ENCODE measurements around the gene RPUSD3. TPM values are rescaled to one million over a fixed set of nuclear protein-coding genes. Genes with fewer than 3 reads are reported as not detected.
A peak's percentile ranks its signal among the peaks of the same experiment; 100 is the strongest.

The RPUSD3 gene
- total and polyA plus RNA-seq, 9 of the 15 experiments (the other 6 are each of a cell fraction or from before 2014, with no cell fraction given): 13.8 to 99.0 (median 59.3) TPM

DNA sequence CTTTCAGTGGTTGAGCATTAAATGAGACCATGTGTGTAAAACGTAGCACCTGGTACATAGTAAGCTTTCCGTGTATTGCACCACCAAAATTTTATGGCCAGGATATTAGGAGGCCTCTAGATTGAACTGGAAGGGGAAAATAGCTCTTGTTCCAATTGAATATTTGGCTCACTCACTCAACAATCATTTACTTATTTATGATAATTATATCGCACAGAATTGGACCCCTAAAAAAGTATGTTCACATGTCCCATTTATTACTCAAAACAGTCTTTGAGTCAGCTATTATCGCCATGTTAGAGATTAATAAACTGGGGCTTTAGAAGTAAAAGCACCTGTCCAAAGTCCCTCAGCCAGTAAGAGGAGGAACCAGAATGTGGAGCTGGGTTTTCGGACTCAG is 38.8 kb downstream of the RPUSD3 start:
- Histone ChIP-seq H3K27ac (ENCODE audit: extremely low read depth, low read depth, low read length) (no peak overlapping the region), H2AFZ (ENCODE audit: low read depth, low read length) (no peak overlapping the region), H3K4me3 (no peak overlapping the region), H3K9ac (ENCODE audit: insufficient read depth in 1 of 2, low read depth in 2 of 2, low read length in 2 of 2) (no peak overlapping the region), H4K20me1 (replicated peaks; ENCODE audit: control insufficient read depth, insufficient read depth, low read length) (0 out of 2 replicates have a peak, but pooled peaks cover 3% of the 10 kb centered on the region), H3K9me3 (replicated peaks; ENCODE audit: control insufficient read depth, insufficient read depth, low read depth, low read length) (no peaks in the 10 kb centered on the region), H3K9me1 (ENCODE audit: control insufficient read depth, insufficient read depth, low read length) (peaks cover 2% of the 10 kb centered on the region), H3K79me2 (ENCODE audit: control insufficient read depth, insufficient read depth, low read length) (no peaks in the 10 kb centered on the region), H3K36me3 (ENCODE audit: control insufficient read depth, insufficient read depth, low read length) (peaks cover 90% of the 10 kb centered on the region), H3K4me1 (replicated peaks in 1 of 2; ENCODE audit: control insufficient read depth in 2 of 2, insufficient read depth in 2 of 2, low read length in 2 of 2) (peaks cover 0 to 4% of the 10 kb centered on the region in 2 experiments; a peak in 2 of 5 replicates), H3K27me3 (ENCODE audit: control insufficient read depth in 2 of 2, insufficient read depth in 2 of 2, low read length in 2 of 2) (no peaks in the 10 kb centered on the region), H3K4me2 (ENCODE audit: insufficient read depth, low read length) (no peak overlapping the region)
- POLR2A ChIA-PET: interaction anchor here (0.7 to 6.7 kb wide), 8 partner anchors 10 to 60 kb away, joined by 3 to 49 read pairs (median 4); partner anchors contain the start of genes ARPC4, RPUSD3 and TADA3
- FAIRE-seq (no peak), ATAC-seq (no peak), DNase-seq (ENCODE audit: extremely low read depth in 1 of 4, low spot score in 3 of 4) (no peak)
- BruUV-seq (replicated peaks): TSS peak; percentile 9
- intact Hi-C loops (cut with micrococcal nuclease) (no loop called here), in situ Hi-C loops (cut with MboI) (no loop called here)
- 95% methylated on average over 5 of the region's 5 CpGs for WGBS (ENCODE audit: insufficient coverage, low coverage, missing lambda C conversion rate)
- CTCF ChIA-PET (ENCODE audit: low intra/inter-chr PET ratio): no interaction called here
- no peak for TF ChIP-seq NR1H2 (CRISPR knock-in tag; IDR thresholded peaks at IDR 0.05)
- TF ChIP-seq, protein P1, sequence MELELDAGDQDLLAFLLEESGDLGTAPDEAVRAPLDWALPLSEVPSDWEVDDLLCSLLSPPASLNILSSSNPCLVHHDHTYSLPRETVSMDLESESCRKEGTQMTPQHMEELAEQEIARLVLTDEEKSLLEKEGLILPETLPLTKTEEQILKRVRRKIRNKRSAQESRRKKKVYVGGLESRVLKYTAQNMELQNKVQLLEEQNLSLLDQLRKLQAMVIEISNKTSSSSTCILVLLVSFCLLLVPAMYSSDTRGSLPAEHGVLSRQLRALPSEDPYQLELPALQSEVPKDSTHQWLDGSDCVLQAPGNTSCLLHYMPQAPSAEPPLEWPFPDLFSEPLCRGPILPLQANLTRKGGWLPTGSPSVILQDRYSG (tag; conservative IDR thresholded peaks at IDR 0.05; ENCODE audit: low read depth): no peak
- TF ChIP-seq SMARCC2 (IDR thresholded peaks at IDR 0.05; ENCODE audit: low read depth): no peak
- TF ChIP-seq HIVEP1 (CRISPR knock-in tag; IDR thresholded peaks at IDR 0.05): no peak
- TF ChIP-seq, protein P2, sequence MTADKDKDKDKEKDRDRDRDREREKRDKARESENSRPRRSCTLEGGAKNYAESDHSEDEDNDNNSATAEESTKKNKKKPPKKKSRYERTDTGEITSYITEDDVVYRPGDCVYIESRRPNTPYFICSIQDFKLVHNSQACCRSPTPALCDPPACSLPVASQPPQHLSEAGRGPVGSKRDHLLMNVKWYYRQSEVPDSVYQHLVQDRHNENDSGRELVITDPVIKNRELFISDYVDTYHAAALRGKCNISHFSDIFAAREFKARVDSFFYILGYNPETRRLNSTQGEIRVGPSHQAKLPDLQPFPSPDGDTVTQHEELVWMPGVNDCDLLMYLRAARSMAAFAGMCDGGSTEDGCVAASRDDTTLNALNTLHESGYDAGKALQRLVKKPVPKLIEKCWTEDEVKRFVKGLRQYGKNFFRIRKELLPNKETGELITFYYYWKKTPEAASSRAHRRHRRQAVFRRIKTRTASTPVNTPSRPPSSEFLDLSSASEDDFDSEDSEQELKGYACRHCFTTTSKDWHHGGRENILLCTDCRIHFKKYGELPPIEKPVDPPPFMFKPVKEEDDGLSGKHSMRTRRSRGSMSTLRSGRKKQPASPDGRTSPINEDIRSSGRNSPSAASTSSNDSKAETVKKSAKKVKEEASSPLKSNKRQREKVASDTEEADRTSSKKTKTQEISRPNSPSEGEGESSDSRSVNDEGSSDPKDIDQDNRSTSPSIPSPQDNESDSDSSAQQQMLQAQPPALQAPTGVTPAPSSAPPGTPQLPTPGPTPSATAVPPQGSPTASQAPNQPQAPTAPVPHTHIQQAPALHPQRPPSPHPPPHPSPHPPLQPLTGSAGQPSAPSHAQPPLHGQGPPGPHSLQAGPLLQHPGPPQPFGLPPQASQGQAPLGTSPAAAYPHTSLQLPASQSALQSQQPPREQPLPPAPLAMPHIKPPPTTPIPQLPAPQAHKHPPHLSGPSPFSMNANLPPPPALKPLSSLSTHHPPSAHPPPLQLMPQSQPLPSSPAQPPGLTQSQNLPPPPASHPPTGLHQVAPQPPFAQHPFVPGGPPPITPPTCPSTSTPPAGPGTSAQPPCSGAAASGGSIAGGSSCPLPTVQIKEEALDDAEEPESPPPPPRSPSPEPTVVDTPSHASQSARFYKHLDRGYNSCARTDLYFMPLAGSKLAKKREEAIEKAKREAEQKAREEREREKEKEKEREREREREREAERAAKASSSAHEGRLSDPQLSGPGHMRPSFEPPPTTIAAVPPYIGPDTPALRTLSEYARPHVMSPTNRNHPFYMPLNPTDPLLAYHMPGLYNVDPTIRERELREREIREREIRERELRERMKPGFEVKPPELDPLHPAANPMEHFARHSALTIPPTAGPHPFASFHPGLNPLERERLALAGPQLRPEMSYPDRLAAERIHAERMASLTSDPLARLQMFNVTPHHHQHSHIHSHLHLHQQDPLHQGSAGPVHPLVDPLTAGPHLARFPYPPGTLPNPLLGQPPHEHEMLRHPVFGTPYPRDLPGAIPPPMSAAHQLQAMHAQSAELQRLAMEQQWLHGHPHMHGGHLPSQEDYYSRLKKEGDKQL (CRISPR knock-in tag; IDR thresholded peaks at IDR 0.05; ENCODE audit: borderline replicate concordance): no peak
- no peak for TF ChIP-seq ELF2 (CRISPR knock-in tag; IDR thresholded peaks at IDR 0.05)
- no peak for TF ChIP-seq TEAD2 (tag; IDR thresholded peaks at IDR 0.05)
- TF ChIP-seq ZNF699 (CRISPR knock-in tag; IDR thresholded peaks at IDR 0.05; ENCODE audit: insufficient replicate concordance): no peak
- TF ChIP-seq, protein P3, sequence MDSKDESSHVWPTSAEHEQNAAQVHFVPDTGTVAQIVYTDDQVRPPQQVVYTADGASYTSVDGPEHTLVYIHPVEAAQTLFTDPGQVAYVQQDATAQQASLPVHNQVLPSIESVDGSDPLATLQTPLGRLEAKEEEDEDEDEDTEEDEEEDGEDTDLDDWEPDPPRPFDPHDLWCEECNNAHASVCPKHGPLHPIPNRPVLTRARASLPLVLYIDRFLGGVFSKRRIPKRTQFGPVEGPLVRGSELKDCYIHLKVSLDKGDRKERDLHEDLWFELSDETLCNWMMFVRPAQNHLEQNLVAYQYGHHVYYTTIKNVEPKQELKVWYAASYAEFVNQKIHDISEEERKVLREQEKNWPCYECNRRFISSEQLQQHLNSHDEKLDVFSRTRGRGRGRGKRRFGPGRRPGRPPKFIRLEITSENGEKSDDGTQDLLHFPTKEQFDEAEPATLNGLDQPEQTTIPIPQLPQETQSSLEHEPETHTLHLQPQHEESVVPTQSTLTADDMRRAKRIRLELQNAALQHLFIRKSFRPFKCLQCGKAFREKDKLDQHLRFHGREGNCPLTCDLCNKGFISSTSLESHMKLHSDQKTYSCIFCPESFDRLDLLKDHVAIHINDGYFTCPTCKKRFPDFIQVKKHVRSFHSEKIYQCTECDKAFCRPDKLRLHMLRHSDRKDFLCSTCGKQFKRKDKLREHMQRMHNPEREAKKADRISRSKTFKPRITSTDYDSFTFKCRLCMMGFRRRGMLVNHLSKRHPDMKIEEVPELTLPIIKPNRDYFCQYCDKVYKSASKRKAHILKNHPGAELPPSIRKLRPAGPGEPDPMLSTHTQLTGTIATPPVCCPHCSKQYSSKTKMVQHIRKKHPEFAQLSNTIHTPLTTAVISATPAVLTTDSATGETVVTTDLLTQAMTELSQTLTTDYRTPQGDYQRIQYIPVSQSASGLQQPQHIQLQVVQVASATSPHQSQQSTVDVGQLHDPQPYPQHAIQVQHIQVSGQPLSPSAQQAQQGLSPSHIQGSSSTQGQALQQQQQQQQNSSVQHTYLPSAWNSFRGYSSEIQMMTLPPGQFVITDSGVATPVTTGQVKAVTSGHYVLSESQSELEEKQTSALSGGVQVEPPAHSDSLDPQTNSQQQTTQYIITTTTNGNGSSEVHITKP (IDR thresholded peaks at IDR 0.05; ENCODE audit: partially characterized antibody): no peak
- no peak for TF ChIP-seq POLR2AphosphoS2 (IDR thresholded peaks at IDR 0.05; ENCODE audit: low read length)
- no peak for TF ChIP-seq KAT7 (CRISPR knock-in tag; IDR thresholded peaks at IDR 0.05; ENCODE audit: borderline replicate concordance)

All from K562 (cell line).